Tibial artery (tissue), 4 donors: ENCODE results near the gene RPL10A.

Source experiments
- DNase-seq, 2 donors: peaks; one replicate each; pipeline ENCODE4 v3.0.0-alpha.2; 2019
- H3K27ac ChIP-seq, 2 donors: fragments of 200-600 bp; sonication (generic) in 1 of 2; 1 replicate in 1 of 2; 2 replicates in 1 of 2; pipeline ENCODE4 v1.5.1; 2018 to 2019; ENCODE audit warnings: mild to moderate bottlenecking in 1 of 2
- H3K27me3 ChIP-seq, 2 donors: fragments of 200-600 bp; sonication (generic) in 1 of 2; one replicate each; pipeline versions ENCODE4 v1.5.1 to v1.6.0; 2016 to 2019
- H3K36me3 ChIP-seq, 3 donors: fragments of 200-600 bp; sonication (generic) in 2 of 3; one replicate each; pipeline ENCODE4 v1.5.1; 2016 to 2019; ENCODE audit warnings: mild to moderate bottlenecking in 2 of 3
- H3K4me1 ChIP-seq, 4 donors: fragments of 200-600 bp; sonication (generic) in 2 of 4; 1 replicate in 3 of 4; 2 replicates in 1 of 4; pipeline ENCODE4 v1.5.1; 2016 to 2019
- H3K4me3 ChIP-seq, 2 donors: fragments of 200-600 bp; sonication (generic) in 1 of 2; 1 replicate in 1 of 2; 2 replicates in 1 of 2; pipeline ENCODE4 v1.5.1; 2018 to 2019; ENCODE audit warnings: mild to moderate bottlenecking in 2 of 2
- H3K9me3 ChIP-seq, 3 donors: fragments of 200-600 bp; sonication (generic) in 1 of 3; one replicate each; pipeline ENCODE4 v1.5.1; 2016 to 2019
- intact Hi-C: fragments of 100-400 bp; cut with DNase I; formaldehyde crosslinking; loops from one replicate; pipeline ENCODE4 v1.15.0; 2023; ENCODE audit warnings: low total_unique reads
- TF ChIP-seq, protein P1 (sequence below), 2 experiments: fragments of 200-600 bp in 1 of 2; fragments of 450-650 bp in 1 of 2; IDR thresholded peaks; one replicate each; pipeline ENCODE4 v1.5.1; 2017 to 2019; ENCODE audit warnings: antibody characterized with exemption in 2 of 2, mild to moderate bottlenecking in 1 of 2, moderate library complexity in 1 of 2

Gene RPL10A

GRCh38 chr6:35518566-35519312, 50.5 kb downstream of the RPL10A start:
- no peak for DNase-seq
- TF ChIP-seq, protein P1, sequence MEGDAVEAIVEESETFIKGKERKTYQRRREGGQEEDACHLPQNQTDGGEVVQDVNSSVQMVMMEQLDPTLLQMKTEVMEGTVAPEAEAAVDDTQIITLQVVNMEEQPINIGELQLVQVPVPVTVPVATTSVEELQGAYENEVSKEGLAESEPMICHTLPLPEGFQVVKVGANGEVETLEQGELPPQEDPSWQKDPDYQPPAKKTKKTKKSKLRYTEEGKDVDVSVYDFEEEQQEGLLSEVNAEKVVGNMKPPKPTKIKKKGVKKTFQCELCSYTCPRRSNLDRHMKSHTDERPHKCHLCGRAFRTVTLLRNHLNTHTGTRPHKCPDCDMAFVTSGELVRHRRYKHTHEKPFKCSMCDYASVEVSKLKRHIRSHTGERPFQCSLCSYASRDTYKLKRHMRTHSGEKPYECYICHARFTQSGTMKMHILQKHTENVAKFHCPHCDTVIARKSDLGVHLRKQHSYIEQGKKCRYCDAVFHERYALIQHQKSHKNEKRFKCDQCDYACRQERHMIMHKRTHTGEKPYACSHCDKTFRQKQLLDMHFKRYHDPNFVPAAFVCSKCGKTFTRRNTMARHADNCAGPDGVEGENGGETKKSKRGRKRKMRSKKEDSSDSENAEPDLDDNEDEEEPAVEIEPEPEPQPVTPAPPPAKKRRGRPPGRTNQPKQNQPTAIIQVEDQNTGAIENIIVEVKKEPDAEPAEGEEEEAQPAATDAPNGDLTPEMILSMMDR (IDR thresholded peaks at IDR 0.05): no peak
- Histone ChIP-seq H3K27ac (no peak overlapping the region), H3K4me1 (peaks cover 0 to 9% (median 2%) of the 10 kb centered on the region in 4 donors), H3K27me3 (peaks cover 0 to 6% of the 10 kb centered on the region in 2 donors), H3K4me3 (no peak overlapping the region), H3K9me3 (no peaks in the 10 kb centered on the region), H3K36me3 (no peaks in the 10 kb centered on the region)
- intact Hi-C loops: no loop called here

DNA sequence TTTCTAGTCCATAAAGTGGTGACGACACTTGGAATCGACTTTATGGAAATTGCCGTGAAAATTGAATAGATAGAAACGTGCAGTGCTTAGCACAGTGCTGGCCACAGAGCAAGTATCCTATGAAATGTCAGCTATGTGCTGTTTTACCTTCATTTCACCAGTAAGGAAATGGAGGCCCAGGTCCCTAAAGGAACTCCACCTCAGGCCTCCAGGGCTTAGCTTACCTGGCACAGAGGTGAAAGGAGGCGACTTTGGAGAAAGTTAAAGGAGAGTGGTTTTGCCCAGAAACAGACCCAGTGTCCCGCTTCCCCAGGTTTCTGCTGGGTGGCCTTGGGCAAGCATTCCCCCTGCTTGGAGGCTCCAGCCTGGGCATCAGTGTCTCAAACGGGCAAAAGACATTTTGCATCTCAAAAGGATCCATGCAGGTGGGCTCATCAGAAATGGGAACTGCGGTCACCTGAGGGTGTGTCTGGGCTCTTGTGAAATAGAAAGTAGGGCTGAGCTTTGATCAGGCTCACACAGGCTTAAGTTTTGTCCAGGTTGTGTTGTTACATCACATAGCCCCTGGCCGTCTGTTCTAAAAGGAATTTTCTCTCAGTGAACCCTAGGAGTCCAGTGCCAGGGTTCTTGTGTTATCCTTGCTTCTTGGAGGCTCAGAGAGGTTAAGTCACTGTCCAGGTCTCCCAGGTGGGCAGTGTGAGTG, 51.3 kb downstream of the RPL10A start:
- Histone ChIP-seq H3K4me3 (no peak overlapping the region), H3K27ac (no peak overlapping the region), H3K27me3 (peaks cover 0 to 6% of the 10 kb centered on the region in 2 donors), H3K4me1 (peaks cover 0 to 9% (median 2%) of the 10 kb centered on the region in 4 donors), H3K36me3 (no peaks in the 10 kb centered on the region), H3K9me3 (no peaks in the 10 kb centered on the region)
- intact Hi-C loops: loop anchor here (5.0 kb wide), 1 partner anchor 63 kb away; no protein-coding TSS in a partner anchor
- DNase-seq: no peak
- TF ChIP-seq, protein P1 (IDR thresholded peaks at IDR 0.05): no peak
